SK-N-SH treated with all-trans-retinoic acid at 6 μM for 48 hours (cell line): Measurements from ENCODE around the gene TICRR.

Experiments
- ATAC-seq: fragments of 200-7000 bp; cut with Tn5 transposase; 3 replicates; pipeline ENCODE4 v1.9.1; 2020; ENCODE audit warnings: mild to moderate bottlenecking, moderate library complexity
- ARNTL ChIP-seq: fragments of 450-650 bp; formaldehyde crosslinking; IDR thresholded peaks from 2 replicates; pipeline ENCODE4 v1.5.0; 2020; ENCODE audit warnings: low read depth, mild to moderate bottlenecking, moderate library complexity, borderline replicate concordance
- CREB5 ChIP-seq: fragments of 250-450 bp; sonication (Bioruptor Pico); IDR thresholded peaks from 2 replicates; pipeline ENCODE4 v1.5.1; 2020; ENCODE audit warnings: low read depth, mild to moderate bottlenecking, moderate library complexity
- ESRRG ChIP-seq: fragments of 250-450 bp; sonication (Bioruptor Pico); IDR thresholded peaks from 2 replicates; pipeline ENCODE4 v1.6.1; 2021; ENCODE audit warnings: mild to moderate bottlenecking
- GLIS3 ChIP-seq: fragments of 250-450 bp; sonication (Bioruptor Pico); IDR thresholded peaks from 2 replicates; pipeline ENCODE4 v1.5.0; 2020; ENCODE audit warnings: mild to moderate bottlenecking, moderate library complexity
- ISL1 ChIP-seq: fragments of 250-450 bp; sonication (Bioruptor Pico); IDR thresholded peaks from 2 replicates; pipeline ENCODE4 v2.1.2; 2022; ENCODE audit warnings: mild to moderate bottlenecking, moderate library complexity
- OSR1 ChIP-seq: fragments of 250-450 bp; sonication (Bioruptor Pico); IDR thresholded peaks from 2 replicates; pipeline ENCODE4 v1.8.0; 2022; ENCODE audit warnings: moderate library complexity, mild to moderate bottlenecking, inconsistent platforms
- POU6F1 ChIP-seq: fragments of 250-450 bp; sonication (Bioruptor Pico); IDR thresholded peaks from 2 replicates; pipeline ENCODE4 v1.8.0; 2021; ENCODE audit warnings: low read depth, mild to moderate bottlenecking, moderate library complexity, borderline replicate concordance
- PPARA ChIP-seq: fragments of 250-450 bp; sonication (Bioruptor Pico); IDR thresholded peaks from 2 replicates; pipeline ENCODE4 v1.5.0; 2020; ENCODE audit warnings: mild to moderate bottlenecking, borderline replicate concordance
- RARB ChIP-seq: fragments of 250-450 bp; sonication (Bioruptor Pico); IDR thresholded peaks from 2 replicates; pipeline ENCODE4 v1.8.0; 2021; ENCODE audit warnings: mild to moderate bottlenecking, moderate library complexity
- SNAI2 ChIP-seq: fragments of 250-450 bp; sonication (Bioruptor Pico); IDR thresholded peaks from 2 replicates; pipeline ENCODE4 v1.5.0; 2020; ENCODE audit warnings: mild to moderate bottlenecking, moderate library complexity
- TCF4 ChIP-seq: fragments of 250-450 bp; sonication (Bioruptor Pico); IDR thresholded peaks from 2 replicates; pipeline ENCODE4 v1.8.0; 2021; ENCODE audit warnings: mild to moderate bottlenecking, moderate library complexity, borderline replicate concordance
- TOX ChIP-seq: fragments of 250-450 bp; sonication (Bioruptor Pico); IDR thresholded peaks from 2 replicates; pipeline ENCODE4 v1.8.0; 2021; ENCODE audit warnings: mild to moderate bottlenecking, moderate library complexity, borderline replicate concordance
- TSHZ2 ChIP-seq: fragments of 250-450 bp; sonication (Bioruptor Pico); IDR thresholded peaks from 2 replicates; pipeline ENCODE4 v1.5.0; 2020; ENCODE audit warnings: mild to moderate bottlenecking, moderate library complexity
- ZC3H10 ChIP-seq: fragments of 250-450 bp; sonication (Bioruptor Pico); IDR thresholded peaks from 2 replicates; pipeline ENCODE4 v1.5.1; 2021; ENCODE audit warnings: mild to moderate bottlenecking, moderate library complexity
- ZFP3 ChIP-seq: fragments of 250-450 bp; sonication (Bioruptor Pico); IDR thresholded peaks from 2 replicates; pipeline ENCODE4 v1.5.0; 2020; ENCODE audit warnings: mild to moderate bottlenecking, moderate library complexity
- ZNF565 ChIP-seq: fragments of 450-650 bp; formaldehyde crosslinking; conservative IDR thresholded peaks from 2 replicates; pipeline ENCODE4 v1.5.0; 2020; ENCODE audit warnings: low read depth, mild to moderate bottlenecking, moderate library complexity
- ZNF70 ChIP-seq: fragments of 450-650 bp; formaldehyde crosslinking; IDR thresholded peaks from 2 replicates; pipeline ENCODE4 v1.5.0; 2020; ENCODE audit warnings: mild to moderate bottlenecking, moderate library complexity

The TICRR gene

GRCh38 chr15:89629829-89630228 lies 54.6 kb downstream of the TICRR start:
- ATAC-seq: no peak
- TF ChIP-seq TSHZ2 (no peak), TCF4 (CRISPR knock-in tag) (no peak), RARB (CRISPR knock-in tag) (no peak), ZNF565 (no peak), ISL1 (CRISPR knock-in tag) (no peak), GLIS3 (CRISPR knock-in tag) (no peak)
- TF ChIP-seq, all 23 proteins: peak for 0

GRCh38 chr15:89630260-89630659 lies 55.0 kb downstream of the TICRR start:
- TF ChIP-seq ZC3H10 (CRISPR knock-in tag) (no peak), ZNF565 (no peak), POU6F1 (CRISPR knock-in tag) (no peak), GLIS3 (CRISPR knock-in tag) (no peak)
- TF ChIP-seq, all 23 proteins: peak for 0
- no peak for ATAC-seq

- ATAC-seq: no peak; the same call in 2 of the 3 replicates
- TF ChIP-seq SNAI2 (CRISPR knock-in tag) (no peak), RARB (CRISPR knock-in tag) (no peak)
These were observed 56.0 kb downstream of the TICRR start for GRCh38 chr15:89630974-89631901.

- no peak for ATAC-seq
- TF ChIP-seq SNAI2 (CRISPR knock-in tag): no peak
- no peak for TF ChIP-seq ZNF70 (CRISPR knock-in tag)
- no peak for TF ChIP-seq GLIS3 (CRISPR knock-in tag)
- no peak for TF ChIP-seq ZFP3 (CRISPR knock-in tag)
These were observed 56.6 kb downstream of the TICRR start for GRCh38 chr15:89631902-89632264.

- ATAC-seq: no peak
- TF ChIP-seq TCF4 (CRISPR knock-in tag): no peak
- TF ChIP-seq ESRRG (CRISPR knock-in tag): no peak
- no peak for TF ChIP-seq ZNF565
- TF ChIP-seq OSR1: no peak
- no peak for TF ChIP-seq GLIS3 (CRISPR knock-in tag)
- no peak for TF ChIP-seq ISL1 (CRISPR knock-in tag)
- no peak for TF ChIP-seq TOX (CRISPR knock-in tag)
These were observed 57.5 kb downstream of the TICRR start for GRCh38 chr15:89632563-89633430.

- TF ChIP-seq ISL1 (CRISPR knock-in tag) (no peak), PPARA (no peak), TOX (CRISPR knock-in tag) (no peak), POU6F1 (CRISPR knock-in tag) (no peak), ARNTL (CRISPR knock-in tag) (no peak), GLIS3 (CRISPR knock-in tag) (no peak), SNAI2 (CRISPR knock-in tag) (no peak), TSHZ2 (no peak), ZNF565 (no peak), RARB (CRISPR knock-in tag) (no peak), CREB5 (no peak), ZFP3 (CRISPR knock-in tag) (no peak)
- ATAC-seq: no peak
These were observed 58.3 kb downstream of the TICRR start for GRCh38 chr15:89633585-89633984.
